Activated naive CD4-positive, alpha-beta T cell treated with anti-CD3 and anti-CD28 coated beads, Interleukin-2, amount 50 U/mL, for 24 hours (primary cell): ENCODE data around the gene AQP12A.
"Not testable (repeated sequence)": the region's sequence is repeated elsewhere in the genome, so short reads cannot be mapped to it uniquely, and the experiment has no call there.

Experiments used
- H3K27ac Mint-ChIP-seq: one replicate; pipeline ENCODE4 v1.8.0; 2021; ENCODE audit warnings: mild to moderate bottlenecking, mixed read lengths
- H3K27me3 Mint-ChIP-seq: one replicate; pipeline ENCODE4 v1.8.0; 2021; ENCODE audit warnings: mixed read lengths
- H3K36me3 Mint-ChIP-seq: one replicate; pipeline ENCODE4 v1.8.0; 2021; ENCODE audit warnings: mixed read lengths
- H3K4me1 Mint-ChIP-seq: one replicate; pipeline ENCODE4 v1.8.0; 2021; ENCODE audit warnings: mixed read lengths
- H3K4me3 Mint-ChIP-seq: one replicate; pipeline ENCODE4 v1.8.0; 2021; ENCODE audit warnings: mild to moderate bottlenecking, mixed read lengths
- H3K9me3 Mint-ChIP-seq: one replicate; pipeline ENCODE4 v1.8.0; 2021; ENCODE audit warnings: mixed read lengths

The AQP12A gene

GRCh38 chr2:240694304-240694703 is 2.6 kb downstream of the AQP12A start:
- H3K4me3 Mint-ChIP-seq, H3K27ac Mint-ChIP-seq, H3K36me3 Mint-ChIP-seq, H3K27me3 Mint-ChIP-seq, H3K9me3 Mint-ChIP-seq, H3K4me1 Mint-ChIP-seq: not testable (repeated sequence)

GRCh38 chr2:240695593-240695992 is 3.9 kb downstream of the AQP12A start:
- H3K36me3 Mint-ChIP-seq, H3K4me3 Mint-ChIP-seq, H3K27me3 Mint-ChIP-seq, H3K27ac Mint-ChIP-seq, H3K4me1 Mint-ChIP-seq, H3K9me3 Mint-ChIP-seq: not testable (repeated sequence)

- H3K36me3 Mint-ChIP-seq, H3K27me3 Mint-ChIP-seq, H3K4me3 Mint-ChIP-seq, H3K27ac Mint-ChIP-seq, H3K9me3 Mint-ChIP-seq, H3K4me1 Mint-ChIP-seq: not testable (repeated sequence)
Observed at GRCh38 chr2:240696469-240696868, 4.8 kb downstream of the AQP12A start.

- H3K9me3 Mint-ChIP-seq, H3K27me3 Mint-ChIP-seq, H3K4me1 Mint-ChIP-seq, H3K4me3 Mint-ChIP-seq, H3K36me3 Mint-ChIP-seq, H3K27ac Mint-ChIP-seq: not testable (repeated sequence)
Observed at GRCh38 chr2:240698852-240699561, 7.3 kb downstream of the AQP12A start.

- not testable (repeated sequence) for H3K27ac Mint-ChIP-seq, H3K4me3 Mint-ChIP-seq, H3K4me1 Mint-ChIP-seq, H3K36me3 Mint-ChIP-seq, H3K9me3 Mint-ChIP-seq, H3K27me3 Mint-ChIP-seq
Observed at GRCh38 chr2:240699835-240700234, 8.2 kb downstream of the AQP12A start.

- H3K4me3 Mint-ChIP-seq, H3K27ac Mint-ChIP-seq, H3K27me3 Mint-ChIP-seq, H3K9me3 Mint-ChIP-seq, H3K36me3 Mint-ChIP-seq: not testable (repeated sequence)
- H3K4me1 Mint-ChIP-seq, result peaks cover 17% of the 10 kb centered on the region
Observed at GRCh38 chr2:240700616-240701015, 8.9 kb downstream of the AQP12A start.

- Mint-ChIP-seq H3K4me3 (no peak overlapping the region), H3K9me3 (no peaks in the 10 kb centered on the region), H3K27ac (no peak overlapping the region), H3K36me3 (no peaks in the 10 kb centered on the region), H3K27me3 (peaks cover 4% of the 10 kb centered on the region), H3K4me1 (peaks cover 17% of the 10 kb centered on the region)
Observed at GRCh38 chr2:240701091-240701735, 9.5 kb downstream of the AQP12A start.

GRCh38 chr2:240701736-240702639 is 10.3 kb downstream of the AQP12A start:
- H3K27me3 Mint-ChIP-seq, result peaks cover 4% of the 10 kb centered on the region
- no peaks in the 10 kb centered on the region for H3K36me3 Mint-ChIP-seq
- no peaks in the 10 kb centered on the region for H3K9me3 Mint-ChIP-seq
- no peak overlapping the region for H3K4me3 Mint-ChIP-seq
- H3K4me1 Mint-ChIP-seq, result peaks cover 17% of the 10 kb centered on the region
- no peak overlapping the region for H3K27ac Mint-ChIP-seq

- H3K36me3 Mint-ChIP-seq, result no peaks in the 10 kb centered on the region
- peaks cover 4% of the 10 kb centered on the region for H3K27me3 Mint-ChIP-seq
- peak overlapping the region; percentile 2 for H3K27ac Mint-ChIP-seq
- H3K9me3 Mint-ChIP-seq, result no peaks in the 10 kb centered on the region
- peaks cover 17% of the 10 kb centered on the region for H3K4me1 Mint-ChIP-seq
- H3K4me3 Mint-ChIP-seq, result no peak overlapping the region
Observed at GRCh38 chr2:240702640-240703011, 11.0 kb downstream of the AQP12A start.

- peak overlapping the region; percentile 65 for H3K27ac Mint-ChIP-seq
- H3K27me3 Mint-ChIP-seq, result peaks cover 4% of the 10 kb centered on the region
- no peaks in the 10 kb centered on the region for H3K36me3 Mint-ChIP-seq
- peaks cover 17% of the 10 kb centered on the region for H3K4me1 Mint-ChIP-seq
- H3K4me3 Mint-ChIP-seq, result peak overlapping the region; percentile 42
- H3K9me3 Mint-ChIP-seq, result no peaks in the 10 kb centered on the region
Observed at GRCh38 chr2:240703417-240704341, 12.0 kb downstream of the AQP12A start.

GRCh38 chr2:240704651-240705050 is 13.0 kb downstream of the AQP12A start:
- Mint-ChIP-seq H3K27ac (no peak overlapping the region), H3K4me1 (peaks cover 17% of the 10 kb centered on the region), H3K4me3 (peak overlapping the region; percentile 80), H3K9me3 (no peaks in the 10 kb centered on the region), H3K36me3 (no peaks in the 10 kb centered on the region), H3K27me3 (peaks cover 4% of the 10 kb centered on the region)

GRCh38 chr2:240705204-240705791 is 13.6 kb downstream of the AQP12A start:
- Mint-ChIP-seq H3K27me3 (peaks cover 4% of the 10 kb centered on the region), H3K36me3 (no peaks in the 10 kb centered on the region), H3K4me1 (peaks cover 17% of the 10 kb centered on the region), H3K9me3 (no peaks in the 10 kb centered on the region), H3K4me3 (peak overlapping the region; percentile 80), H3K27ac (no peak overlapping the region)

GRCh38 chr2:240707043-240707756 is 15.5 kb downstream of the AQP12A start:
- Mint-ChIP-seq H3K27ac (no peak overlapping the region), H3K4me1 (peaks cover 17% of the 10 kb centered on the region), H3K4me3 (no peak overlapping the region), H3K9me3 (no peaks in the 10 kb centered on the region), H3K36me3 (no peaks in the 10 kb centered on the region), H3K27me3 (peaks cover 4% of the 10 kb centered on the region)

GRCh38 chr2:240707821-240708220 is 16.2 kb downstream of the AQP12A start:
- peaks cover 17% of the 10 kb centered on the region for H3K4me1 Mint-ChIP-seq
- H3K27me3 Mint-ChIP-seq, result peaks cover 4% of the 10 kb centered on the region
- H3K27ac Mint-ChIP-seq, result no peak overlapping the region

More at GRCh38 chr2:240707821-240708220, 16.2 kb downstream of the AQP12A start:
- H3K36me3 Mint-ChIP-seq, result no peaks in the 10 kb centered on the region
- no peaks in the 10 kb centered on the region for H3K9me3 Mint-ChIP-seq
- no peak overlapping the region for H3K4me3 Mint-ChIP-seq
